SK-N-MC (cell line): Measurements from ENCODE around the gene PAX6.

ENCODE experiments used
- DNase-seq: peaks from one replicate; pipeline ENCODE4 v3.0.0-alpha.2; 2011; ENCODE audit warnings: low read depth, low spot score
- H3K27ac ChIP-seq: fragments of 200-600 bp; sonication (generic); 2 replicates; pipeline ENCODE4 v1.5.1; 2016; ENCODE audit warnings: mixed run types
- H3K36me3 ChIP-seq: fragments of 200-600 bp; sonication (generic); 2 replicates; pipeline ENCODE4 v1.6.1; 2017; ENCODE audit warnings: antibody characterized with exemption, low read length, mixed read lengths; ENCODE audit not compliant: insufficient read depth
- H3K4me3 ChIP-seq: fragments of 200-600 bp; sonication (generic); 2 replicates; pipeline ENCODE4 v1.5.1; 2016
- H3K9ac ChIP-seq: fragments of 200-600 bp; sonication (generic); 2 replicates; pipeline ENCODE4 v1.8.0; 2017; ENCODE audit warnings: mixed run types, mixed read lengths; ENCODE audit not compliant: insufficient read length
- H3K9me3 ChIP-seq: fragments of 200-600 bp; sonication (generic); 2 replicates; pipeline ENCODE4 v1.6.1; 2017; ENCODE audit warnings: low read depth, mild to moderate bottlenecking, antibody characterized with exemption, low read length, moderate library complexity, mixed read lengths
- EZH2 ChIP-seq: fragments of 200-600 bp; sonication (generic); IDR thresholded peaks from one replicate; pipeline ENCODE4 v1.6.1; 2017; ENCODE audit warnings: antibody characterized with exemption
- FOXP2 ChIP-seq: optimal IDR thresholded peaks from 2 replicates; pipeline ENCODE3; 2011; ENCODE audit warnings: mild to moderate bottlenecking, moderate library complexity; ENCODE audit not compliant: insufficient read depth; ENCODE audit errors: extremely low read length, control extremely low read depth
- POLR2AphosphoS5 ChIP-seq: IDR thresholded peaks from 2 replicates; pipeline ENCODE4 v1.6.1; 2012; ENCODE audit warnings: mild to moderate bottlenecking, low read depth, low read length, borderline replicate concordance

PAX6 gene

DNA sequence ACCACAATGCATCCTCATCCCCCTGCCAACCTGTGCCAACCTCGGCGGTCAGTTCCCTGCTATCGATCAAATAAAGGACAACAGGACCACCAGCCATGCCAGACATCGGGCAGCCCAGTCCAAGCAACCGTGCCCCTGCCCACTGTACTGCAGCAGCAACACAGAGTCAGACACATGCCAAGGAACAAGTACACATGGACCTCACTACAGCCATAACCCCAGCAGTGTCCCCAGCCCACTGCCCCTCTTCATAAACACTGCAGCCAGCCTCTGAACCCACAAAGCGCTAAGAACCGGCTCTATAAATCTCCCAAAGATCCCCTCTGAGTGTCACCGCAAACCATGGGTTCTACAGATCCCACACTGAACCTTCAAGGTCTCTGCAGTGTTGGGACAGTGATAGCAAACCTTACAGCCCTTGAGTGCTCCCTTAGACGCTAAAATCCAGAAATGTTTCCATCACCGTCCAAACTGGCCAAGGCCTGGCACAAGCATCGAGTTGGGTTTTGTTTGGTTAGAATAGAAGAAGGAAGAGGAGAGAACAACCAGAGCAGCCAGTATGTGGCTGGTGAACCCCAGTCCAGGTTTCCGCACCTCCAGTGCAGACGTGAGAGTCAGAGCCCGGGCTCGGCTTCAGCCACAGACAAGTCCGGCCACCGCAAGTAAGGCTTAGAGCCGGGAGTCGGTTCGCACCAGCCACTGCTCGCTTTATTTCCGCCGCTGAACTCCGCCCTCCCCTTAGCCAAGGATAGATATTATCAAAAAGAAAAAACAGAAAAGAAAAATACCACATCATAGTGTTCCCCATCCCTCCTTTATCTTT is 7.9 kb downstream of the PAX6 start:
- no peaks in the 10 kb centered on the region for H3K9me3 ChIP-seq
- H3K4me3 ChIP-seq, result no peak overlapping the region
- H3K27ac ChIP-seq, result no peak overlapping the region
- TF ChIP-seq FOXP2 (no peak), EZH2 (no peak), POLR2AphosphoS5 (no peak)
- H3K9ac ChIP-seq, result no peak overlapping the region
- peaks cover 26% of the 10 kb centered on the region for H3K36me3 ChIP-seq
- DNase-seq, result no peak

DNA sequence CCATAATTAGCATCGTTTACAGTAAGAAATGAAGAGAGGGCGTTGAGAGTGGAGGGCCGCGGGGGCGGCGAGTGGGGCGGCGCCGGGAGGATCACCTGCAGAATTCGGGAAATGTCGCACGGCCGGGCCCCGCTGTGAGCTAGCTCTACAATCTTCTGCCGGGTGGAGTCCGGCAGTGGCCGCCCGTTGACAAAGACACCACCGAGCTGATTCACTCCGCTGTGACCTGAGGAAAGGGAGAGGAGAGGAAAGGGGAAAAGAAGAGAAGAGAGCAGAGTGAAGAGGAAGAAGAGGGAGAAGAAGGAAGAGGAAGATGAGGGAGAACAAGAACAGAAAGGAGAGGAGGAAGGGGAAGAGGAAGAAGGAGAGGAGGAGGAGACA is 8.5 kb downstream of the PAX6 start:
- no peak overlapping the region for H3K27ac ChIP-seq
- no peak overlapping the region for H3K4me3 ChIP-seq
- H3K9me3 ChIP-seq, result no peaks in the 10 kb centered on the region
- no peak for TF ChIP-seq POLR2AphosphoS5
- TF ChIP-seq EZH2, result no peak
- no peak for TF ChIP-seq FOXP2
- H3K9ac ChIP-seq, result no peak overlapping the region
- peaks cover 23% of the 10 kb centered on the region for H3K36me3 ChIP-seq
- DNase-seq, result no peak

DNA sequence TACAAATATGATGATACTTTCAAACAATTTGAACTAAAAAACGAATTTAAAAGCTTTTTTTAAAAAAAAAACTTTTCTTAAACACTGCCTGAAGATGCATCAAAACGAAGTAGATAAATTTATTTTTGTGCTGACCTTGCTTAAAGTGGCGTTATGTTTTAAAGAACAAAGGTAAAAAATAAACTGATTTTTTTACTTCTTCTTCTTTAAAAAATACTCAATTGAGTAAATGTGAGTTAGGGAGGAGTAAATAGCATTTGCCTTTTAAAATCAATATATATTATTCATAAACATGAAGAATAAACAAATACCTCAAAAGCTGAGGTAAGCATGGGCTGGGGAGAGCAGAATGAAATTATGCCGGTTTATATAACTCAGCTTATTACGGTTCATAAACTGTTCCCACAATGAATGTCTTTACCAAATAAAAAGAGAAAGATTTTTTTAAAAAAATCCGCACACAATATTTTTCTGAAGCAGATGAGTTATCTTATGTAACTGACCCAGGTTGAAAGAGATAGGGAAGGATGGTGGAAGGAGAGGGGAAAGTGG is 9.0 kb downstream of the PAX6 start:
- H3K4me3 ChIP-seq, result no peak overlapping the region
- H3K36me3 ChIP-seq, result peaks cover 22% of the 10 kb centered on the region
- no peak overlapping the region for H3K9ac ChIP-seq
- no peaks in the 10 kb centered on the region for H3K9me3 ChIP-seq
- no peak for TF ChIP-seq EZH2
- TF ChIP-seq FOXP2, result no peak
- no peak for TF ChIP-seq POLR2AphosphoS5
- no peak for DNase-seq
- no peak overlapping the region for H3K27ac ChIP-seq

DNA sequence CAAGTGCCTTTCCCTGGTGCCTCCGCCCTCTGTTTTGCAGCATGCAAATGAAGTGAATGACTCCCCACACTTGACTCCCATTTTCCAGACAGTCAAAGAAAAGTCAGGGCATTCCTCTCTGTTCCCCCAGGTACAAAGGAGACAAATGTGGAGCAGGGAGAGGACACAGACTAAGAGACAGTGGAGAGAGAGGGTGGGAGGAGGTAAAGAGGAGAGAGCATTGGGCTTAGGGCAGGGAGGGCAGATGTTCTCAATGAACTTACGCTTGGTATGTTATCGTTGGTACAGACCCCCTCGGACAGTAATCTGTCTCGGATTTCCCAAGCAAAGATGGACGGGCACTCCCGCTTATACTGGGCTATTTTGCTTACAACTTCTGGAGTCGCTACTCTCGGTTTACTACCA is 9.8 kb downstream of the PAX6 start:
- no peaks in the 10 kb centered on the region for H3K9me3 ChIP-seq
- H3K9ac ChIP-seq, result no peak overlapping the region
- H3K4me3 ChIP-seq, result no peak overlapping the region
- no peak for DNase-seq
- H3K27ac ChIP-seq, result no peak overlapping the region
- peaks cover 19% of the 10 kb centered on the region for H3K36me3 ChIP-seq
- no peak for TF ChIP-seq FOXP2
- no peak for TF ChIP-seq EZH2
- no peak for TF ChIP-seq POLR2AphosphoS5

DNA sequence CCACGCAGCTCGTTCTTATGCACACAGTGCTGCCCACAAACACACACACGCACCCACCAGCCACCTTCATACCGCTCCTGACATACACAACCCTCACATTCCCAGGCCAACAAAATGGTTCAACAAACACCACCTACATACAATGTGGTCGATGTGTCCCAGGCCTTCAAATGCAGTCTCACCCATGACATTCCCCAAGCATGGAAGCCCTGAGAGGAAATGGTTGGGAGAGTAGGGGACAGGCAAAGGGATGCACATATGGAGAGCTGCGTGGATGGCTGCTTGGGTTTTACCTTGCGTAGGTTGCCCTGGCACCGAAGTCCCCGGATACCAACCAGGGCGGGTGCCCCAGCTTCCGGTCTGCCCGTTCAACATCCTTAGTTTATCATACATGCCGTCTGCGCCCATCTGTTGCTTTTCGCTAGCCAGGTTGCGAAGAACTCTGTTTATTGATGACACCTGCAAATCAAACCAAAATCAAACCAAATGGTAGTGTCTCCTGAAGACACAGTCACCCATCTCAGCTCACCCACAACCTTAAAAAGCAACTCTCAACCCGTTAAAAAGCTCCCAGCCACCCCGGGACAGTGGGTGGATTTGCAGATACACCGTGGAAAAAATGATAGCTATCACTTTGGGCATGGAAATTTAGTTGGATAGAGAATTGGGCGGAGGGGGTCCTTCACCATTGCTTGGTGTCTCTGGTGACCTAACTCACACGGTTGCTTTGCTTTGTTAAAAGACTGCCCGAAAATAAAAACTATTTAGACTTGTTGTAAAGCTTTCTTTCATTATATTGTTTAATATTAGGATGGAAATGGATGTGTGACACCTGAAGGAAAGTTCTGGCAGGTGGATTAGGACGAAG is 10.5 kb downstream of the PAX6 start:
- no peak for TF ChIP-seq POLR2AphosphoS5
- TF ChIP-seq FOXP2, result no peak
- no peak for TF ChIP-seq EZH2
- Histone ChIP-seq H3K9ac (no peak overlapping the region), H3K36me3 (peaks cover 19% of the 10 kb centered on the region), H3K9me3 (no peaks in the 10 kb centered on the region), H3K27ac (no peak overlapping the region), H3K4me3 (no peak overlapping the region)
- DNase-seq, result no peak

DNA sequence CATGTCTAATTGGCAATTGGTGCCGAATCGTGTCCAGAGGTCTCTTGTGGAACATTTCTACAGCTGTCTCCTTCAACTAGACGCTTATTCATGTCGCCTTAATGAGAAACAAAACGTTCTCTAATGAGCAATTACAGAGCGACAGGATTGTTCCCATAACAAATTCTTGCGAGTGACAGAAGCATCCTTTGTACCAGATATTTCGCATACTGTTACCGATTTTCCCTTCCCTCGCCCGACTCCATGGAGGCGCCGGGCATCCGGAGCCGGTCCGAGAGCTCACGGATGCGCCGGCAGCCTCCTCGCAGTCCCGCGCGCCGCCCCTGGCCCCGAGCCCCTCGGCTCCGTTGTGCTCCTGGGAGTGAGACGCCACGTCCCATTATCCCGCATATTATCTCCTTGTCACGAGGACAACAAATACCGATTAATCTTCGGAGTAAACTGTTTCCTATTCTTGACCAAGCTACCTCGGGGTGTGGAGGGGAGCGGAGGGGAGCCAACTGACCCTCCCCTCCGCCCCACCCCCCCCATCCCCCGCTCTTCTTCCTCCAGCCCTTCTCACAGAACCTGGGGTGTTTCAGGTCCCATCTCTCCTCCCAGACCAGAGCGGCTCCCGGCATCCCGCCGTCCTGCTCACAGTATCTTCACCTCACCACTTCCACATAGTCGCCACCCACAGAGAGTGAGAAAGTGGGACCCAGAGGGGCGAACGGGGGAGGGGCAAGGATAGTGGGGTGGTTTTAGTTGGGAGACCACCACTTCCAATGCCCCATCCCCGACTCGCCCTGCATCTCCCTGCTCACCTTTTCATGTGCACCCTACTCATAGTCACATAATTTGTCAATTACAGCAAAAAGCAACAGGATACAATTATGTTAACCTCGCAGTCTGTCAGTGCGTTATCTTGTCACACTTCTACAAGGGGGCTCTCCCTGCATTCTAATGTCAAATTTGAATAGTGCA is 11.4 kb downstream of the PAX6 start:
- Histone ChIP-seq H3K4me3 (no peak overlapping the region), H3K9ac (no peak overlapping the region), H3K9me3 (no peaks in the 10 kb centered on the region), H3K27ac (no peak overlapping the region), H3K36me3 (peaks cover 21% of the 10 kb centered on the region)
- no peak for TF ChIP-seq EZH2
- no peak for TF ChIP-seq POLR2AphosphoS5
- TF ChIP-seq FOXP2, result no peak
- no peak for DNase-seq

DNA sequence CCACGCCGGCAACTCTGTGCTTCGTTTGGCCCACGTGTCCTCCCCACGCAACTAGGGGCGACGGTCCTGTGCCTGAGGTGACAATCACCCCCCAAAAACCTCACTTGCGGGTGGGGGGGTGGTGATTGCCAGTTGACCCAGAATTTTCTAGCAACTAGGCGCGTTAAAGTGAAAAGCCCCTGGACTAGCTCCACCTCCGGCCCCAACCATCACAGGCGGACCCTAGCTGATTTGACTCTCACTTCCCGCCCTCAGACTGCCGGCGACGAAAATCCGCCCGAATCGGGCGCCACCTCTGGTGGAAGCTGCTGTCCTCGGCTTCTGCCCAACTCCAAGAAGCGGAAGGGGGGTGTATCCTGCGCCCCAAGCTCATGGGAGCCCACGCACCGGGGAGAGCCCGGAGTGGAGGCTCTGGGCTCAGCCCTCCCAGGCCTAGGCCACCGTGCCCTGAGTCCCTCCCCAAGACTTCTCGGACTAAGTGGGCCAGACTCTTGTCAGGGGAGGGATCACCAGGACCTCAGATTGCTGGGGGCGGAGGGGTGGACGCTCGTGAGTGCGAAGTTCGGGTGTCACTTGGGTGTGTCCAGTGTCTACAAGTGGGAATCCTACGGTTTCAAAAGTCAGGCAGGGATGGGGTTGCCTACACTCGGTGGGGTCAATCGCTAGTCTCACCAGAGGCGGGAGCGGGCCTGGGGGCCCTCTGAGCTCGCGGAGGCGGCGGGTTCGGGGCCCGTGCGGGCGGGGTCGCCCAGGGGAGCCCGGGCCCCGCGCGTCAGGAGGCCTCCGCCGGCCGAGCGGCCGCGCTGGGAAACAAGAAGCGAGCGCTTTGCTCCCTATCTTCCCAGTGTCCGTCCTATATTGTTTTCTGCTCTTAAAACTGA is 12.3 kb downstream of the PAX6 start:
- TF ChIP-seq FOXP2 (no peak), EZH2 (no peak), POLR2AphosphoS5 (no peak)
- H3K9ac ChIP-seq, result no peak overlapping the region
- peaks cover 29% of the 10 kb centered on the region for H3K36me3 ChIP-seq
- H3K27ac ChIP-seq, result no peak overlapping the region
- no peak for DNase-seq
- H3K9me3 ChIP-seq, result no peaks in the 10 kb centered on the region
- no peak overlapping the region for H3K4me3 ChIP-seq
